ENCODE results near the gene NEU2.

Gene NEU2

GRCh38 chr2:233079473-233079877 is 47.0 kb downstream of the NEU2 start:
- no peak for DNase-seq (ENCODE audit: low spot score)

- DNase-seq (ENCODE audit: low spot score): no peak
Observed at GRCh38 chr2:233079953-233080835, 47.7 kb downstream of the NEU2 start.

GRCh38 chr2:233080836-233081229 is 48.4 kb downstream of the NEU2 start:
- no peak for DNase-seq (ENCODE audit: low spot score)

- DNase-seq (ENCODE audit: low spot score): no peak
Observed at GRCh38 chr2:233081232-233081730, 48.8 kb downstream of the NEU2 start.

- no peak for DNase-seq (ENCODE audit: low spot score)
Observed at GRCh38 chr2:233081731-233082221, 49.3 kb downstream of the NEU2 start.

- DNase-seq (ENCODE audit: low spot score): no peak
Observed at GRCh38 chr2:233082222-233082930, 49.9 kb downstream of the NEU2 start.

GRCh38 chr2:233082931-233083755 is 50.7 kb downstream of the NEU2 start:
- no peak for DNase-seq (ENCODE audit: low spot score)

GRCh38 chr2:233083782-233084181 is 51.3 kb downstream of the NEU2 start:
- no peak for DNase-seq (ENCODE audit: low spot score)

- no peak for DNase-seq (ENCODE audit: low spot score)
Observed at GRCh38 chr2:233084488-233084887, 52.0 kb downstream of the NEU2 start.
